GM06990 (cell line): Measurements from ENCODE around the gene SVIL.

Source experiments
- DNase-seq: peaks from one replicate; pipeline ENCODE4 v3.0.0-alpha.2; 2011; ENCODE audit not compliant: insufficient read length; ENCODE audit errors: extremely low read depth
- H3K27me3 ChIP-seq: replicated peaks from 2 replicates; pipeline ENCODE4 v1.6.0; 2011; ENCODE audit warnings: low read length; ENCODE audit not compliant: control insufficient read depth, insufficient read depth
- H3K36me3 ChIP-seq: 2 replicates; pipeline ENCODE4 v1.5.1; 2011; ENCODE audit warnings: low read length; ENCODE audit not compliant: control insufficient read depth, insufficient read depth
- H3K4me3 ChIP-seq: replicated peaks from 2 replicates; pipeline ENCODE4 v1.5.1; 2011; ENCODE audit warnings: low read depth, mild to moderate bottlenecking, control low read depth, low read length
- CTCF ChIP-seq: IDR thresholded peaks from 2 replicates; pipeline ENCODE4 v1.5.1; 2011; ENCODE audit warnings: low read length, control low read depth, mild to moderate bottlenecking, inconsistent platforms; ENCODE audit not compliant: insufficient read depth, poor library complexity, severe bottlenecking

The SVIL gene

DNA sequence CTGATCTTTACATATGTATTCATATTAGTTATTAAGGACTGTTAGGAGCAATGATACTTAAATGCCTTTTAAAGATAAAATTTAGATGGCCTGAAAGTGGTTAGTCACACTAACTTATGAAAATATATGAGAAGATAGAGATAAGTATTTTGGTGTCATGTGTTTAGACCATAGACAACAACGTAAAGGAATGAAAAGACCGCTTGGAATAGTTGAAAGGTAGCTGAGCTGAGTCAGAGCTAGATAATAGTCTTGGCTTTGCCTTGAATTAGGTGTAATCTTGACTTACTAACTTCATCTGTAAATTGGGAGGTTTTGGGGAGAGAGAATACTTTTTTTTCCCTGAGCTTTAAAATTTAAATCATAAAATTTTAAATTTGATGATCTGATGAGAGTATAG lies 218.9 kb downstream of the SVIL start:
- H3K27me3 ChIP-seq: no peaks in the 10 kb centered on the region
- TF ChIP-seq CTCF: no peak
- H3K36me3 ChIP-seq: peaks cover 2% of the 10 kb centered on the region
- DNase-seq: no peak
- H3K4me3 ChIP-seq: no peak overlapping the region

GRCh38 chr10:29414501-29414900 lies 220.3 kb downstream of the SVIL start:
- Histone ChIP-seq H3K4me3 (no peak overlapping the region), H3K36me3 (no peaks in the 10 kb centered on the region), H3K27me3 (no peaks in the 10 kb centered on the region)
- no peak for DNase-seq
- TF ChIP-seq CTCF: no peak

DNA sequence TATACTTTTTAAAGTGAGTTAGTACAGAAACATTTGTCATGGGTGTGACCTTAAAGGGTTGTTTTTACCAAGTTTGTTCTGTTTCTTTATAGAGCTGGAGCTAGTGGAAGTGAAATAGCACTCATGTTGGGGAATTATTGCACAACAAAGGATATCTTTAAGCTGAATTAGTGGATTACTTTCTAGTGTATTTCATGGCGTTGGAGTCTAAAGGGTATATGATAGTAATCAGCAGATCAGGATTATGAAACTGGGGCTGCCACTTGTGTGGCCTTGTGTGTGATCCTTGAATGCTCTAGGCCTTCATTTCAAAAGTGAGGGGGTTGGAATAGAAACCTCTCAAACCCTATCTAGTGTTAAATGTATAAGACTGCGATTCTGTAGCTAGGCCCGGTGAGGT lies 222.3 kb downstream of the SVIL start:
- no peak for TF ChIP-seq CTCF
- no peak for DNase-seq
- no peak overlapping the region for H3K4me3 ChIP-seq
- no peaks in the 10 kb centered on the region for H3K36me3 ChIP-seq
- H3K27me3 ChIP-seq: no peaks in the 10 kb centered on the region

GRCh38 chr10:29411666-29412315 lies 223.0 kb downstream of the SVIL start:
- no peak for DNase-seq
- Histone ChIP-seq H3K27me3 (no peaks in the 10 kb centered on the region), H3K4me3 (no peak overlapping the region), H3K36me3 (no peaks in the 10 kb centered on the region)
- TF ChIP-seq CTCF: no peak

- Histone ChIP-seq H3K36me3 (no peaks in the 10 kb centered on the region), H3K4me3 (peak overlapping the region; percentile 80), H3K27me3 (no peaks in the 10 kb centered on the region)
- peak; percentile 75 for DNase-seq
- no peak for TF ChIP-seq CTCF
These were observed 225.3 kb downstream of the SVIL start for GRCh38 chr10:29409241-29410054.
